ENCODE data around the gene UGT8.
A peak's percentile ranks its signal among the peaks of the same experiment; 100 is the strongest.
"Not testable (repeated sequence)": the region's sequence is repeated elsewhere in the genome, so short reads cannot be mapped to it uniquely, and the experiment has no call there.

UGT8 gene

GRCh38 chr4:114658179-114658578, 59.6 kb downstream of the UGT8 start:
- Histone ChIP-seq H3K4me3 (ENCODE audit: low read depth, low read length) (no peak overlapping the region), H3K27me3 (no peaks in the 10 kb centered on the region), H3K36me3 (no peaks in the 10 kb centered on the region), H3K9me3 (no peaks in the 10 kb centered on the region), H3K4me1 (no peaks in the 10 kb centered on the region)
- no peak for DNase-seq
- no peak for TF ChIP-seq CTCF (IDR thresholded peaks at IDR 0.05; ENCODE audit: low read depth, low read length)

GRCh38 chr4:114658776-114659175, 60.2 kb downstream of the UGT8 start:
- Histone ChIP-seq H3K4me3 (ENCODE audit: low read depth, low read length) (no peak overlapping the region), H3K9me3 (no peaks in the 10 kb centered on the region), H3K4me1 (no peaks in the 10 kb centered on the region), H3K27me3 (no peaks in the 10 kb centered on the region), H3K36me3 (no peaks in the 10 kb centered on the region)
- no peak for DNase-seq
- no peak for TF ChIP-seq CTCF (IDR thresholded peaks at IDR 0.05; ENCODE audit: low read depth, low read length)

- TF ChIP-seq CTCF (IDR thresholded peaks at IDR 0.05; ENCODE audit: low read depth, low read length): peak; percentile 94
- Histone ChIP-seq H3K36me3 (no peaks in the 10 kb centered on the region), H3K9me3 (no peaks in the 10 kb centered on the region), H3K4me3 (ENCODE audit: low read depth, low read length) (no peak overlapping the region), H3K27me3 (no peaks in the 10 kb centered on the region), H3K4me1 (no peaks in the 10 kb centered on the region)
- DNase-seq: peak; percentile 63
Observed at GRCh38 chr4:114659386-114660008, 60.9 kb downstream of the UGT8 start.

- no peak for TF ChIP-seq CTCF (IDR thresholded peaks at IDR 0.05; ENCODE audit: low read depth, low read length)
- Histone ChIP-seq H3K9me3 (no peaks in the 10 kb centered on the region), H3K27me3 (no peaks in the 10 kb centered on the region), H3K4me1 (no peaks in the 10 kb centered on the region), H3K4me3 (ENCODE audit: low read depth, low read length) (no peak overlapping the region), H3K36me3 (no peaks in the 10 kb centered on the region)
- no peak for DNase-seq
Observed at GRCh38 chr4:114663083-114663482, 64.5 kb downstream of the UGT8 start.

- Histone ChIP-seq H3K4me1 (no peaks in the 10 kb centered on the region), H3K27me3 (no peaks in the 10 kb centered on the region), H3K4me3 (ENCODE audit: low read depth, low read length) (no peak overlapping the region), H3K36me3 (no peaks in the 10 kb centered on the region), H3K9me3 (no peaks in the 10 kb centered on the region)
- no peak for TF ChIP-seq CTCF (IDR thresholded peaks at IDR 0.05; ENCODE audit: low read depth, low read length)
- no peak for DNase-seq
Observed at GRCh38 chr4:114668577-114668976, 70.0 kb downstream of the UGT8 start.

GRCh38 chr4:114670733-114671132, 72.1 kb downstream of the UGT8 start:
- H3K9me3 ChIP-seq; H3K27me3 ChIP-seq; H3K4me3 ChIP-seq (ENCODE audit: low read depth, low read length); DNase-seq; H3K4me1 ChIP-seq; H3K36me3 ChIP-seq: not testable (repeated sequence)

- Histone ChIP-seq H3K9me3 (no peaks in the 10 kb centered on the region), H3K4me1 (no peaks in the 10 kb centered on the region), H3K27me3 (0 out of 2 replicates have a peak, but pooled peaks cover 6% of the 10 kb centered on the region), H3K4me3 (ENCODE audit: low read depth, low read length) (no peak overlapping the region), H3K36me3 (no peaks in the 10 kb centered on the region)
- TF ChIP-seq CTCF (IDR thresholded peaks at IDR 0.05; ENCODE audit: low read depth, low read length): no peak
- DNase-seq: no peak
Observed at GRCh38 chr4:114673306-114673705, 74.7 kb downstream of the UGT8 start.
